T-helper 1 cell (primary cell): ENCODE results near the gene GABBR2.

Experiments
- DNase-seq, 5 donors: peaks; one replicate each; pipeline ENCODE4 v3.0.0-alpha.2; 2012 to 2020
- total RNA-seq, 4 donors: gene quantifications; one replicate each; lab custom pipeline; 2026; lab: John Stamatoyannopoulos, UW

Gene GABBR2
- total RNA-seq, result 0 reads per million in 4 donors

DNA sequence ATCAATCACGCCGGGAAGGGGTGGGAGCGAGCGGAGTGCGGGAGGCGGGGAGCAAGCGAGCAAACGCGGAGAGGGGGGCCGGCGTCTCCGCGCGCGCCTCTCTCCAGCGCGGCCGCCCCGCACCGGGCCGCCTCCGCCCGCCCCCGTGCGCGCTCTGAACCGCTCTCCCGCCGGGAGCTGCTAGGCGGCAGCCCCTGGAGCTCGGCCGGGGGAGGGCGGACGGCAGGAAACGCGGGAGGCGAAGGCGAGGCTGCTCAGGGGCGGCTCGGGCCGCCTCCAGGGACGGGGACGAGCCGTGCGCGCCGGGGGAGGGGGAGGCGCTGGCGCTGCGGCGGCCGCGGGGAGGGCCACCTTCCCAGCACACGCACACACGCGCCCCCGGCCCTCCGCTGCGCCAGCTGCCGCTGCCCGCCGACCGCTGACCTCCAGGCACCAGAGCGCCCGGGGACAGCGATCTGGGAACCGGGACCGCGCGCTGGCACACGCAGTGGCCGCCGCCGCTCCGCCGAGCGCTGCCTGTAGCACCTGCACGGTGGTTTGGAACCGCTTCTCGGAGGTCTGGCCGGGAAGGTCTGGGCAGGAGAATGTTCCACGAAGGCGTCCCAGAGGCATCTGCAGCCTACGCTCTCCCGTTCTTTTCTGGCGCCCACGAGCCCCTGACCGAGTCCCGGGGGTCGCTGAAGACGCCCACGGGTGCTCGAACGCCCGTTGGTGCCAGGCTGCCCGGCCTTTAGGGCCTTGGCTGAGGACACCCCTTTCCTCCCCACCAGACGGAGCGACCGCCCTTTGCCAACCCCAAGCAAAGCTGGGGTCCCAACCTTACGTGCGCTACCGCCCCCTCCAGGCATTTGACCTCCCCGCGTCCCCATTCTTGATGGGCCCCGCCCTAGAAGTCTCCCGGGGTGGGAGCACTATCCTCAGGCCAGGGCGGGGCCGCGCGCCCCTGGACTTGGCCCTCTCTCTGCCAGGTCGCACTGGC, at the start of gene GABBR2:
Gene GABBR2, minus strand, starts transcription at position 3 of the 979 bp plus-strand sequence. CDS start 198 bp downstream, outside the sequence.
- DNase-seq, result no peak

DNA sequence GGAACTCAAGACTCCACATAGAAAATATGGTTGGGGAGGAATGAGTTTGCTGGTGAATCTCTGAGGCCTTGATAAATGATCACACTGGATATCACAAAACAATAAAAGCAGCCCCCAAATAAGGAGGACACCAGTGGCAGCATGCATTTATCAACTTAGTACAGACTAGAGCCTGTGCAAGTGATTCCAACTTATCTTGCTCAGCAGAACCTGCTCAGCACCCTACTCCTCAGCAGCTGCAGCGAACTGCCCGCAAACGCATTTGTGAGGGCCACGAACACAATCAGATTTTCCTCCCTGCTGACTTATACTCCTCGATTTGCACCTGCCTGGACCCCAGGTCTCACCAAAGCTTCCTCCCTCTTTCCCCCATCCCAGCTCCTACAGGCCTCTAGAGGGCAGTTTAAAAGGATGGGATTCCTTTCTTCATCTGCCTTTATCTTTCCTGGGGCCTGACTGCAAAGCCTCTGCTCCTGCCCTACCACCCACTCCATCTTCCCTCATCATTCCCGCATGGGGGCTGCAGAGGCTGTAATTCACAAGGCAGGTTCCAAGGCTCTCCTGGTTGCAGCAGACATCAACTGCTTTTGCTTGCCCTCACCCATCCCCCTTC, 46.4 kb upstream of the GABBR2 start:
- no peak for DNase-seq

DNA sequence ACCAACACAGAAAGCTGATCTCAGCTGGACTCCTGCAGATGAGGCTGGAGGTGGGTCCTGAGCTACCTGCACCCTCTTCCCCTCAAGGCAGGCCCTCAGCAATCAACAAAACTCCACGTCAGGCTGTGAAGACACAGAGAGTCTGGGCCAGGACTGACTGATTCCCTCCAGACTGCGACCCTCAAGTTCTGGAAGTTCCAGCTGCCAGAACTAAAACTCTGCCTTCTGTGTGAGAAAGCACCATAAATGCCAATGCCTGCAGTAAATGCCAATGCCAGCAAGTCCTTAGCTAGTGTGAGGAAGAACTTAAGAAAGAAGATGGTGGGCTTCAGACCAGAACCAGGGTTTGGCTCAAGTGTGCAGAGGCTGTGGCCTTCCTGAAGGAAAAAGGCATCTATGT, 42.5 kb upstream of the GABBR2 start:
- DNase-seq, result no peak

DNA sequence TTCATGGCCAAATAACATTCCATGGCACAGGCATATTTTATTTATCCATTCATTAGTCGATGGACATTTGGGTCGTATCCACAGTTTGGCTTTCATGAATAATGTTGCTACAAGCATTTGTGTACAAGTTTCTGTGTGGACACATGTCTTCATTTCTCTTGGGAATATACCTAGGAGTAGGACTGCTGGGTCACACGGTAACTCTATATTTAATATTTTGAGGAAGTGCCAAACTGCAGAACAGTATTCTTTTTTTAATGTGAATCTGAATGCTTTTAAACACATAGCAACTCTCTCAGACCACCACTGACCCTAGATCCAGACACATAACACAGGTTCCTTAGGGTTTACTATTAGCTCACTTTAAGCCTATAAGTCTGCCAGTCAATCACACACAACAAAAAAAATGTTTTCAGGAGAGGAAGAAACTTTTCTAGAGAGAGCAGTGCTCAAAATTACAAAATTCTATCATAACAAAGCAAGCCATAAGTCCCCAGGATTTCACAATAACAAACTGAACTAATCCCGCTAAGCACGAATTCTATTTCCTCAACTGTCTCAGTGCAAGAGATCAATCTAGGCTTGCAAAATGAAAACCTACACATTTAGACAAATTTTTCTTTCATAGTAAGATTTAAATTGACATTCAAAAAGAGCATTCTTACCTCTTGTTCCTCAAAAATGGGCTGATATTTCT, 41.8 kb upstream of the GABBR2 start:
- DNase-seq, result no peak

DNA sequence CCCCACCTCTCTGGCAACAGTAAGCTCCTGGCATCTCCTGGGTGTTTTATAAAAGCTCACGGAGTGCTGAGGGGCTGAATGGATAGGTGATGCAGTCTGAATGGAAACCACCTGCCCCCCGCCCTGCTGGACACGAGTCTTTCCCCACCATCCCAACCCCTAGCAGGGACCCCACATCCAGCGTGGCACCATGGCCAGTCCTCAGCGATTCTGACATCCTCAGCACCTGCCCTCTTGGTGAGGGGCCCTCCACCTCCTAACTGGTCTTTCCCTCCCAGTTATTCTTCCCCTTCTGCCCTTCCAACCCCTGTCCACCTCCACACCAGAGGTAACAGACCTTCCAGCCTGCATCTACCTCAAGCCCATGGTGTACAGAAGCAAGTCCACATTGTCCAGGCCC, 38.7 kb upstream of the GABBR2 start:
- DNase-seq, result no peak

DNA sequence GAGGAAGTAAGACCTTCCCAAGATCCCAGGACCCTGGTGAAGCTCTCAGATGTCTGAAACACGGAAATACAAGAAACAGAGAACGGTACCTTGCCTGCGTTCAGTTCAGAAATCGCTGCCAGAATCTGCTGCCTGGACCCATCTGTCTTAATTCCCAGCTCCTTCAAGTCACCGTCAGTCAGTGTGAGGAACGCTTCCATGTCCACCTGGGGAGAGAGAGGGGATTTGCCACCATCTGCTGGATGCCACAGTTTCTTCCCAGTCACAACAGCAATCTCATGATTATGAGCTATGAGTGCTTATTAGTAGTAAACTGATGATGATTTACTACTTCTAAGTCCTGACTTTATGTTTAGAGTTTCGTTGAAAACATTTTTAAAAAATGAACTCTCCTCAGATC, 36.7 kb upstream of the GABBR2 start:
- no peak for DNase-seq

DNA sequence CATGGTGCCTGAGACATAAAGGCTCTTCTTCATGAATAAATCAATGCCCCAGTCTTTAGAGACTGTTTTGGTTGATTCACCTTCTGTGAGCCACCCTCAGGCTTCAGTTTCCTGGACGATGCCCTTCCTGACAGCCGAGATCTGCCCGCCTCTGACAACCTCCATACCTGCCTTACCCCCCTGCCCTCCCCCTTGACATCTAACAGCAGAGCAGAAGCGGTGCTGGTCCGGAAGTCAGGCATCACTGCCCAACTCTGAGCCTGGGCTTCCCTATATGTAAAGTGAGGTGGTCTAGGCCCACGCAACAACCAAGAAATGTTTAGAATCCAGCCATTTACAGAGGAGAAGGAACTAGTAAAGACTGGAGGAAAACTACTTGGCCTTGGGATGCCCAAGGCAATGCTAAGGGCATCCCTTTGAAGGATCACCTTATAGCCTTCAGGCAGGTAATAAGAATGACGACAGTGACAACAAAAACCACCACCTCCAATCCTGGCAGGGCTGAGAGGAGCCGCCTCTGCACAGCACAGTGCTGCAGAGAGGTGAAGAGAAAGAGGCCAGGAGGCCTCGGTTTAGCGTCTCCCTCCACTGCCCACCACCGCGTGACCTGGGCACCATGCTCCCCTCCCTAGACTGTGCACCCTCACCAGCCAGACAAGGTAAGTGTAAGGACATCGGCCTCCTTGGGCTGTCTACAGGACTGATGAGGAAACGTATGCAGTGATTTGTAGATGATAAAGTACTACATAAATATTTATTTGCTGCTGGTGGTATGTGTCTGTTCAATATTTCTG, 35.3 kb upstream of the GABBR2 start:
- DNase-seq, result no peak

DNA sequence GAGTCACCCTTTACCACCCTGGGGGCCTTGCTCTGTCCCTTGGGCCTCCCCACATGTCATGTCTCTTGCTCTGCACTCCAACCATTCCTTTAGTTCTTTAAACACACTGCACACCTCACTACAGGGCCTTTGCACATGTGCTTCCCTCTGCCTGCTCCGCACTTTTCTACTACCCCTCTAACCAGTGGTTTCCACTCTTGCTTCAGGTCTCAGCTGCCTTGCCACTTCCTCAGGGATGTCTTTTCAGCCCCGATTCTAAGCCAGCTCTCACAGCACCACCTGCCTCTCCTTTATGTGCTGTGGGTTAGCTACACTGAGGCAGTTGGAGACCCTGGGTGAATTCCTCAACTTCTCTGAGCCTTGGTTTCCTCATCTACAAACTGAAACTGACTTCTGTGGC, 34.6 kb upstream of the GABBR2 start:
- no peak for DNase-seq

DNA sequence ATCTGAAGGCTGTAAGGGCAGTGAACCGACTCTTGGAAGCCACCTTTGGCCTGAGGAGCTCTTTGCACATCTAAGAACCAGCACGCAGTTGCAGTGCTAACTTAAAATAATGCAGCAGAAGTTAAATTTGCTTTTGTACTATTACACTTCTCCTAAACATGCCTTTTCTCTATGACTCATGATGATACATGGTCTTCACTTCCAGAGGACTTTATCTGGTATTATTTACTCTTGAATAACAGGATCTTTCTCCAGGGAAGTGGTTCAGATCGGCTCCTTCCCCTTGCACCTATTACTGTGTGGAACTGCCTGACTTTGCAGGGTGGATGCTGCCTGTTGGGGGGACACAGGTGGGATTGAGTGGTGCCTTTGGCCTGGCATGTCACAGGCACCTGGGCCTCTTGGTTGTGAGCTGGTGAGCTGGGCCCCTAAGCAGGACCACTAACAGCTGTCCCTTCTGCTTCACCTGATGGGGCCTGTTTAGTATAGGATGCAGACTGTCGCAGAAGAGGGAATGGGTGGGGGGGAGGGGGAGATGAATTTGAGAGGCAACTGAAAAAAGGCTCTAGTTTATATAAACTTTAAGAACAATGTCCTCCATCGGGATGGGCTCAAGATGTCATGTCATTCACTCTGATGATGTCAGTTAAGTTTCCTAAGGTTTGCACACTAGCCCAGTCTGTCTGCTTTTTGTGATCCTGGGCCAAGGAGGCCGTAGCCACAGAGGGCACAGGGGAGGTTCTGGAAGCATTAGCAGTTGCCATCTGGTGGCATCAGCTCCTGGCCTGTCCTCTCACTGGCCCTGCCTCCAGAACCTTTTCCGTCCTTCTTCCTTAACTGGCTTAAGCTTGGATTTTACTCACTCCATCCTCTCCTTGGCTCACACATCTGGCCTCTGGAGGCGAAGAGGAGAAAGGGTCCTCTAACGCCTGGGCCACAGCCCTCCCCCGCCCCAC, 33.9 kb upstream of the GABBR2 start:
- DNase-seq, result no peak

DNA sequence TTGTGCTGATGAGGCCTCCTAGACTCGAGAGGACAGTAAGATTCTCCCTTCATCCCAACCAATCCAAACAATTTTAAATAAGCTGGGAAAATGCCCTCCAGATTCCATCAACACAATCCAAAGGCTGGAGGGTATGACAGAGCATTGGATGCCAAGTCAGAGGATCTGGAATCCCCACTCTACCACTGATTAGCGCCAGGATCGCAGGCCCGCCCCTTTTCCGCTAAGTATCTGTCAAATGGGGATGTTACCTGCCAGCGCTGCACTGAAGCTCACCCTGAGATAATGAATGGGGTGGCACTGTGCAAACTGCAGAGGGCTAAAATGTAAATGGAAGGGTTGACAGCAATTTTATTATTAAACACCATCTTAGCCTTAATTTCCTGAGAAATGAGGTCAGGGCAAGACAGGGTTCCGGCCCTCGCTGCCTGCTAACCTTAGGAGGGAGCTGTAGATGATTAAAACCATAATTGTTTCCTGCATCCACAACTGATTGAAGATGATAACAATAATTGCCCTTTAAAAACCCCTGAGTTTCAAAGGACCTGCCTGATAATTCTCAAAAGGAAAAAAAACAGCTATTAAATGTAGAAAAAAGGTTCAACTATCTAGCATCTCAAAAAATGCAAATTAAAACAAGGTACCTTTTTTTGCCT, 31.6 kb upstream of the GABBR2 start:
- no peak for DNase-seq

DNA sequence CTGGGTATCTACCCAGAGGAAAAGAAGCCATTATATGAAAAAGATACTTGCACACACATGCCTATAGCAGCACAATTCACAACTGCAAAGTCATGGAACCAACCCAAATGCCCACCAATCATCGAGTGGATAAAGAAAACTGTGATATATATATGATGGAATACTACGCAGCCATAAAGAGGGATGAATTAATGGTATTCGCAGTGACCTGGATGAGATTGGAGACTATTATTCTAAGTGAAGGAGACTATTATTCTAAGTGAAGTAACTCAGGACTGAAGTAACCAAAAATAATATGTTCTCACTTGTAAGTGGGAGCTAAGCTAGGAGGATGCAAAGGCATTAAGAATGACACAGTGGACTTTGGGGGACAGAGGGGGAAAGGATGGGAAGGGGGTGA, 30.0 kb upstream of the GABBR2 start:
- no peak for DNase-seq

DNA sequence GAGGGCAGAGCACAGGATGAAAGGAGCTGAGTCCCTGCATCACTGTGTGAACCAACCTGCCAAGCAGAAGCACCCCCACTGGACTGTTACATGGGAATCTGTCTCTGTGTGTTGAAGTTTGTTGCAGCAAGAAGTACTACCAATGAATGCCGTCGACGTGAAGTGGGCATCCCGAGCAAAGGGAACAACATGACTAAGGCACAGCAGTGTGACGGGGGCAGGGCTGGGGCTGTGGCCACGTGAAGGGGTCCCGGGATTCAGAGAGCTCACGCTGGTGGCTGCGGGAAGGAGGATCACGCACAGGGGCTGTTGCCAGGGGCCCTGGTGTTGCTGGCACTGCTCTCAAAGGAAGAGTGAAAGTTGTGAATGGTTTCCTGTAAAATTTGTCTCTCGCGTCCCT, 27.5 kb upstream of the GABBR2 start:
- DNase-seq, result no peak

DNA sequence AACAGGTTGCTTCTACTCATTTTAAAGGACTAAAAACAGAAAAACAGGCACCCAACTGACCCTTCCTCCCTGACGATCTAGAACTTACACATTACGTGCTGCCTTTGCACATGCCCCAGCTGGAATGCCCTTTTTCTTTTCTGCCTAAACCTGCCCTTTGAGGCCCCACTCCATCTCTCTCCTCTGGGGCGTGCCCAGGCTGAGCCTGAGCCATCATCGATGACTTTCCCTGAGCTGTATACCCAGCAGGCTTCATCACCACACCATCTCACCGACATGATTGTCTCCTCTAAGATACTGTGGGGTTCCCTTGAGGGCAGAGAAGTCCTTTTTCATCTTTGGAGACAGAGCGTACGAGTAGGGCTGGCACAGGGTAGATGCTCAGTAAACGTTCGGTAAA, 24.1 kb upstream of the GABBR2 start:
- no peak for DNase-seq

DNA sequence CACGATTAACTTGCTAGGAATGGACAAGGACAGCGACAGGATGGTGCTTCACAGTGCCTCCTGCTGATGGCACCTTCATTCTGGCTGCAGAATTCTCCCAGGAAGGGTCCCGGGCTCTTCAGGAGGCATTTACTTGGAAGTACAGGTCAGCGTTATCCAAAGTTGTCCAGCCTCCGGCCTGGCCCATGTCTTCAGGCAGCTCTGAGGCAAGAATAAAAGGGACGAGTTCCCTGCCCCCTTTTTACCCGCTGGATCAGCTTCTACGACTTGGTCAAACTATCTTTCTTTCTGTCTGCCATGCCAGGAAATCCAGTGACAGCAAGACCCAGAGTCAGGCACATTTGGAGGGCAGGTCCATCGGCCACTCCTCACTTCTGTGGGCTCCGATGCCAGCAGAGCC, 23.4 kb upstream of the GABBR2 start:
- no peak for DNase-seq

DNA sequence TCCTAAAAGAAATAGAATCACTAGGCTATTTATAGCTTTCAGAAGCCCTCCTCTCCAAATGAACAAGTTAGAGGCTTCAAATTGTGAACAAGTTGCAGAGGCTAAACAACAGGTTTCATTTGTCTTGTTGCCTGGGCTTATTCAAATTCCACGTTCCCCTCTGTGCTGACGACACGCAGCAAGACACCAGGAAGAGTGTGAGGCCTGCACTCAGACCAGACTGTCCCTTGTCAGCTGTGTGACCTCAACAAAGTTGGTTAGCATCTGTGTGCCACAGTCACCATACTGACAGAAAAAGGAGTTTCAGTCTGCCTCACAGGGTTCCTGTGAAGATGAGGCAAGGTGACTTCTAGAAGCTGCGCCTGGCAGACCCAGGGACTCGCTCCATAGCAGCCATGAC, 22.1 kb upstream of the GABBR2 start:
- no peak for DNase-seq

DNA sequence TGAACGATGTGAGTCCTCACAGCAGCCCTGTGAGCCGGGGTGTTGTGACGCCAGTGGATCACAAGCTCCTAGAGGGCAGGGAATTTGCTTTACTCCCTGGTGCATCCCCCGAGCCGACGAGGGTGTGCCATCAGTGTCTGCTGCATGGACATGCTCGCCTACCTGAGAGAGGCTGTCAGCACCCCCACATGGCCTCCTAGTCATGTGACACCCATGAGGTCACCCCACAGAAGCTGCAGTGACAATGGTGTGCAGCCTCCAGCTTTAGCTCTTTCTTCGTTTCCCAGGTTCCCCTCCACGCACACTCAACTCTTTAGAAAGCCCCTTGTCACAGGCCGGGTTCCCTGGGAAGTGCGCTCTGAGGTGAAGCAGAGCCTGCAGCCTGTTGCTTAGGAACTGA, 19.8 kb upstream of the GABBR2 start:
- DNase-seq, result no peak

DNA sequence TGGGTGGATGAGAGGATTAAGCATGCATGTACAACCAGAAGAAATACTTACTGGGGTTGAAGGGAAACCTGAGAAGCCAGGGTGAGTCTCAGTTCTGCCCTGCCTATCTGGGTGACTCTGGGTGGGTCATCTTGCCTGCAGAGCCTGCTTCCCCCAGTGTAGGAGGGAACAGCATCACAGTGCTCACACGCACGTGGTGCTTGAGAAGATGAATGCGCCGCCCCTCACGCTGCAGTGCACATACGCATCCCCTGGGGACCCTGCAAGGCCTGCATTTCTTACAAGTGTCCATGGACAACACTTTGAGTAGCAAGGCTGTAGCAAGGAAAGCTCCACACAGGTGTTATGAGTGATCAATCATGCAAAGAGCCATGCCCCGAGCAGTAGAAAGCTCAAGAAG, 18.7 kb upstream of the GABBR2 start:
- DNase-seq, result no peak

DNA sequence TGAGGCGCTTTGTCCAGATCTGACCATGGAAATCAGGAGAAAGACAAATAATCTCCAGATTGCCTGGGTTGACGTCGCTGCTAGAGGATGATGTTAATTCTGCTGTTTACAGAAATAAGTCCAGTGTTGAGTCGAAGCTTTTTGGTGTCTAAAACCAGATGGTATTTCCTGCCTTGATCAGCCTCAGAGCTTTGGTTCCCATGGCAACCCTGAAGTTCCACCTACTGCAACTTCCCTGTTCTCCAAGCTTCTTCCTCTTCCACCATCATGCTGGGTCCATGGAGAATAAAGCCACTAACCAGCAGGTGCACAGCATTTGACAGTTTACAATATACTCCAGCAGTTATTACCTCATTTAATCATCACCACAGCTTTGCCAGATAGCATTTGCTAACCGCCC, 18.0 kb upstream of the GABBR2 start:
- no peak for DNase-seq

DNA sequence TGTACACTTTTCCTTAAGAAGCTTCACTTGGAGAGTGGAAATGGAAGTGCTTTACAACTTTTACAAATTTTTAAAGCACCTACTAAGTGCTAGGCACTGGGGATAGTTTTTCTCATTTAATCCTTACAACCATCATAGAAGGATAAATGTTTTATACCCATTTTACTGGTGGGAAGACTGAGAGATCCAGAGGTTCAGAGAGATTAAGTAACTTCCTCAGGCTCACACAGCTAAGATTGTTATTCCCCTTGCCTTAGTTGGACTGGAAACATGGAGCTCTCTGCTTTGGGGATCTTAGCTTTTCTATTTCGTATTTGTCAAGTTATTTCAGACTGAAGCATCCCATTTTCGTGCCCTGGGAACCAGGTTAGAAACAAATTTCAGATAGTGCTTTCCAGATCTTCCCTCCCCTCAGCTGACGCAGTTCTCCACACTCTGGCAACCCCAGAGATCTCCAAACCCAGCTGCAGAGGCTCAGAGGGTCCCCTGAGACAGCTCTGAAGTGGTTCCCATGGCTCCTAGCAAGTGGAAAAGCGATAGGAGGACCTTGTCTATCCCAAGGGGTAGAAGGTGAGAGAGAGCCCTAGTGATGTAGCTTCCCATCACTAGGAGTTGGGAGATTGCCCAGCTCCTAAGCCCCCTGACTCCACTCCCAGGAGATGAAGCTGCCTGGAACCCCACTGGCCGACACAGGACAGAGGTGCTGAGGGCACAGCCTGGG, 16.2 kb upstream of the GABBR2 start:
- DNase-seq, result no peak

DNA sequence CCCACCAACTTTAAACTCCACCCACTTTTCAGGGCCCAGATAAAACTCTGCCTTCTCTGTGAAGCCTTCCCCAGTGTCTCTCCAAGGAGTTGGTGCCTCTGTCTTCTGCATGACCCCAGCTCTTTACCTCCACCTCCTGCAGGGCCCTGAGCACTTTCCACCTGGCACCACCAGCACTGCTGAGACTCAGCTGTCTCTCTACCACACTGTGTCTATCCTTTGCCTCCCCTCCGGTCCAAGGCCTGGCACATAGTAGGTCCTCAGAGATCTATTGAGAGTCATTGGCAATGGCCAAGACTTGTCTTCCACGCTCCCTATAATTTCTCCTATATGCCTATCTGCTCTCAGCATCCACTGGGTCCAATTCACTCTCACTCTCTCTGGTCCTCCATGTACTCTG, 12.9 kb upstream of the GABBR2 start:
- DNase-seq, result no peak
